HepG2 (cell line): ENCODE measurements around the gene C22orf39. TPM values are rescaled to one million over a fixed set of nuclear protein-coding genes. Genes with fewer than 3 reads are reported as not detected.

Experiments used
- ARNT2 ChIP-seq: sonication (generic); formaldehyde crosslinking; IDR thresholded peaks from 2 replicates; pipeline ENCODE4 v1.8.0; 2022; ENCODE audit warnings: mild to moderate bottlenecking, low read depth, missing genetic modification reagents, moderate library complexity
- ASH2L ChIP-seq: fragments of 300-600, 200-600 bp; sonication (generic); IDR thresholded peaks from 2 replicates; pipeline ENCODE4 v1.7.0; 2017; ENCODE audit warnings: low read depth, mild to moderate bottlenecking, moderate library complexity, mixed read lengths, low read length; ENCODE audit not compliant: insufficient read length
- HIVEP1 ChIP-seq: sonication (generic); formaldehyde crosslinking; IDR thresholded peaks from 2 replicates; pipeline ENCODE4 v1.4.0; 2020; ENCODE audit warnings: mild to moderate bottlenecking, missing genetic modification reagents
- KAT2B ChIP-seq: fragments of 150-350 bp; IDR thresholded peaks from 2 replicates; pipeline ENCODE4 v1.6.1; 2014; ENCODE audit warnings: low read depth, low read length, borderline replicate concordance
- KLF16 ChIP-seq, 2 experiments: sonication (generic) in 1 of 2; formaldehyde crosslinking in 1 of 2; IDR thresholded peaks; 2 replicates each; pipeline versions ENCODE4 v1.6.1 to v1.8.0; 2016 to 2023; ENCODE audit warnings: missing genetic modification reagents in 2 of 2, missing compliant biosample characterization in 1 of 2
- NCOA5 ChIP-seq: sonication (generic); formaldehyde crosslinking; IDR thresholded peaks from 2 replicates; pipeline ENCODE4 v1.4.0; 2020; ENCODE audit warnings: missing genetic modification reagents
- SALL1 ChIP-seq: sonication (generic); formaldehyde crosslinking; IDR thresholded peaks from 2 replicates; pipeline ENCODE4 v1.8.0; 2022; ENCODE audit warnings: mild to moderate bottlenecking, missing genetic modification reagents
- SMAD3 ChIP-seq: sonication (generic); formaldehyde crosslinking; IDR thresholded peaks from 2 replicates; pipeline ENCODE4 v1.4.0; 2020; ENCODE audit warnings: missing genetic modification reagents
- TCF7L2 ChIP-seq: IDR thresholded peaks from 2 replicates; pipeline ENCODE4 v1.6.1; 2011; ENCODE audit warnings: mild to moderate bottlenecking, low read depth, low read length, moderate library complexity
- ZBTB3 ChIP-seq: sonication (generic); formaldehyde crosslinking; IDR thresholded peaks from 2 replicates; pipeline ENCODE4 v1.4.0; 2020; ENCODE audit warnings: low read depth, mild to moderate bottlenecking, moderate library complexity, missing genetic modification reagents, borderline replicate concordance
- ZNF180 ChIP-seq: sonication (generic); formaldehyde crosslinking; IDR thresholded peaks from 2 replicates; pipeline ENCODE4 v1.4.0; 2020; ENCODE audit warnings: low read depth, missing genetic modification reagents, borderline replicate concordance
- ZNF274 ChIP-seq: sonication (generic); formaldehyde crosslinking; IDR thresholded peaks from 2 replicates; pipeline ENCODE4 v1.5.1; 2020; ENCODE audit warnings: mild to moderate bottlenecking, missing genetic modification reagents
- ZNF354B ChIP-seq: sonication (generic); formaldehyde crosslinking; IDR thresholded peaks from 2 replicates; pipeline ENCODE4 v1.8.0; 2022; ENCODE audit warnings: mild to moderate bottlenecking, missing genetic modification reagents
- ZNF562 ChIP-seq: sonication (generic); formaldehyde crosslinking; IDR thresholded peaks from 2 replicates; pipeline ENCODE4 v1.8.0; 2022; ENCODE audit warnings: missing genetic modification reagents, borderline replicate concordance
- ZNF782 ChIP-seq: sonication (generic); formaldehyde crosslinking; IDR thresholded peaks from 2 replicates; pipeline ENCODE4 v1.4.0; 2020; ENCODE audit warnings: missing genetic modification reagents, mild to moderate bottlenecking, borderline replicate concordance
- ZSCAN31 ChIP-seq: sonication (generic); formaldehyde crosslinking; IDR thresholded peaks from 2 replicates; pipeline ENCODE4 v1.5.0; 2020; ENCODE audit warnings: low read depth, mild to moderate bottlenecking, missing genetic modification reagents
- polyA plus RNA-seq, 8 experiments: library from polyadenylated mRNA; depleted of rRNA in 3 of 8; stranded (reverse) in 7 of 8; unstranded in 1 of 8; fragments of >200 nt; fragmentation: Illumina TruSeq in 4 of 8; extraction: Trizol in 4 of 8; gene quantifications; 2 replicates each; pipeline versions ENCODE4 v1.2.1 to v1.2.3, GENCODE V29; 2011 to 2016; ENCODE audit warnings: low read depth in 4 of 8, missing spikeins in 1 of 8, mixed read lengths in 1 of 8; ENCODE audit not compliant: insufficient read depth in 1 of 8
- total RNA-seq, 5 experiments: library from RNA; depleted of rRNA; stranded (reverse); fragments of >200 nt; fragmentation: Illumina TruSeq; extraction: Trizol; gene quantifications; 2 replicates each; pipeline ENCODE4 v1.2.3, GENCODE V29; 2016; ENCODE audit warnings: low read depth in 1 of 5
- TF ChIP-seq, protein P1 (sequence below): sonication (generic); formaldehyde crosslinking; IDR thresholded peaks from 2 replicates; pipeline ENCODE4 v1.4.0; 2020; ENCODE audit warnings: missing genetic modification reagents
- TF ChIP-seq, protein P2 (sequence below): sonication (generic); formaldehyde crosslinking; conservative IDR thresholded peaks from 2 replicates; pipeline ENCODE4 v1.8.0; 2022; ENCODE audit warnings: mild to moderate bottlenecking, moderate library complexity, missing genetic modification reagents
- TF ChIP-seq, protein P3 (sequence below): sonication (generic); formaldehyde crosslinking; IDR thresholded peaks from 2 replicates; pipeline ENCODE4 v1.5.1; 2020; ENCODE audit warnings: mild to moderate bottlenecking, missing genetic modification reagents
- TF ChIP-seq, protein P4 (sequence below): sonication (generic); formaldehyde crosslinking; IDR thresholded peaks from 2 replicates; pipeline ENCODE4 v1.9.0; 2021; ENCODE audit warnings: missing genetic modification reagents, borderline replicate concordance

Gene C22orf39
- total and polyA plus RNA-seq, 2 of the 13 experiments (the other 11 are each of a cell fraction or from before 2014, with no cell fraction given): 23.4 to 26.4 TPM

DNA sequence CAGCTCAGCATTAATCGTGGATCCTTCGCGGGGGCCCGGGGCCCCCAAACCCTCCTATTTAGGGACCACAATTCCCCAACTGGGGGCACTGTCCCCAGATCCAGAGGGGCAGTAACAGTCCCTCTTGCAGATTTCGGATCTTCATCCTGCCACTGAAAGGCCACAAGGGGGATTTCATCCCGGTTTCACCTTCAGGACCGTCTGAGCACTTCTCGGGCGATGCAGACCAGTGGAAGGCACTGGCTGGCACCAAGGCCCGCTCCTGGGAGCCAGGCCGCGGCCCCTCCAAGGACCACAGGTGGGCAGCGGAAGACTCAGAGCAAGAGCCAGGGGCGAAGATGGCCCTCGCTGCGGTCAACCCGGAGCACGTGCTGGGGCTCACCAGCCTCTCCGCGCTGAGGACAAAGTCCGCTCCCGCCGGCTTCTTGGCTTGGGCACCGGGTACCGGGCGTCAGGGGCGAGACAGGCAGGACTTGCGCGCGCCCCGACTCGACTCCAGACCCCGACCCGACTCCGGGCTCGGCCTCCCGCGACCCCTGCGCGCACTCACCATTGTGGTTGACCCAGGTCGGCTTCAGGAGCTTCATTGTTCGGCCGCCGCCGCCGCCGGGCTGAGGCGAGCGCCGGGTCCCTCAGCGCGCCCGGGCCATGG lies 16.5 kb downstream of the C22orf39 start (continued):
- TF ChIP-seq, protein P1, sequence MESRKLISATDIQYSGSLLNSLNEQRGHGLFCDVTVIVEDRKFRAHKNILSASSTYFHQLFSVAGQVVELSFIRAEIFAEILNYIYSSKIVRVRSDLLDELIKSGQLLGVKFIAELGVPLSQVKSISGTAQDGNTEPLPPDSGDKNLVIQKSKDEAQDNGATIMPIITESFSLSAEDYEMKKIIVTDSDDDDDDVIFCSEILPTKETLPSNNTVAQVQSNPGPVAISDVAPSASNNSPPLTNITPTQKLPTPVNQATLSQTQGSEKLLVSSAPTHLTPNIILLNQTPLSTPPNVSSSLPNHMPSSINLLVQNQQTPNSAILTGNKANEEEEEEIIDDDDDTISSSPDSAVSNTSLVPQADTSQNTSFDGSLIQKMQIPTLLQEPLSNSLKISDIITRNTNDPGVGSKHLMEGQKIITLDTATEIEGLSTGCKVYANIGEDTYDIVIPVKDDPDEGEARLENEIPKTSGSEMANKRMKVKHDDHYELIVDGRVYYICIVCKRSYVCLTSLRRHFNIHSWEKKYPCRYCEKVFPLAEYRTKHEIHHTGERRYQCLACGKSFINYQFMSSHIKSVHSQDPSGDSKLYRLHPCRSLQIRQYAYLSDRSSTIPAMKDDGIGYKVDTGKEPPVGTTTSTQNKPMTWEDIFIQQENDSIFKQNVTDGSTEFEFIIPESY (CRISPR knock-in tag): no peak
- TF ChIP-seq ZNF274 (CRISPR knock-in tag) (no peak), ZBTB3 (CRISPR knock-in tag) (no peak), ARNT2 (CRISPR knock-in tag) (0 out of 2 replicates have a peak, but pooled peaks have one; percentile 39), ZSCAN31 (peak; percentile 67), HIVEP1 (CRISPR knock-in tag) (peak; percentile 61; the same call in 1 of the 2 replicates), ZNF180 (CRISPR knock-in tag) (no peak), SALL1 (CRISPR knock-in tag) (peak; percentile 16; the same call in 1 of the 2 replicates), NCOA5 (no peak), TCF7L2 (no peak), ZNF354B (CRISPR knock-in tag) (peak; percentile 55; the same call in 1 of the 2 replicates), SMAD3 (CRISPR knock-in tag) (0 out of 2 replicates have a peak, but pooled peaks have one; percentile 17), ASH2L (no peak), KLF16 (CRISPR knock-in tag; IDR thresholded peaks at IDR 0.05) (peak in 1 of 2 experiments; percentile 17; a peak in 1 of 4 replicates), ZNF782 (no peak), ZNF562 (CRISPR knock-in tag) (no peak), KAT2B (no peak)
- TF ChIP-seq, protein P2, sequence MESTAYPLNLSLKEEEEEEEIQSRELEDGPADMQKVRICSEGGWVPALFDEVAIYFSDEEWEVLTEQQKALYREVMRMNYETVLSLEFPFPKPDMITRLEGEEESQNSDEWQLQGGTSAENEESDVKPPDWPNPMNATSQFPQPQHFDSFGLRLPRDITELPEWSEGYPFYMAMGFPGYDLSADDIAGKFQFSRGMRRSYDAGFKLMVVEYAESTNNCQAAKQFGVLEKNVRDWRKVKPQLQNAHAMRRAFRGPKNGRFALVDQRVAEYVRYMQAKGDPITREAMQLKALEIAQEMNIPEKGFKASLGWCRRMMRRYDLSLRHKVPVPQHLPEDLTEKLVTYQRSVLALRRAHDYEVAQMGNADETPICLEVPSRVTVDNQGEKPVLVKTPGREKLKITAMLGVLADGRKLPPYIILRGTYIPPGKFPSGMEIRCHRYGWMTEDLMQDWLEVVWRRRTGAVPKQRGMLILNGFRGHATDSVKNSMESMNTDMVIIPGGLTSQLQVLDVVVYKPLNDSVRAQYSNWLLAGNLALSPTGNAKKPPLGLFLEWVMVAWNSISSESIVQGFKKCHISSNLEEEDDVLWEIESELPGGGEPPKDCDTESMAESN (CRISPR knock-in tag): peak; percentile 69; the same call in 1 of the 2 replicates
- TF ChIP-seq, protein P3, sequence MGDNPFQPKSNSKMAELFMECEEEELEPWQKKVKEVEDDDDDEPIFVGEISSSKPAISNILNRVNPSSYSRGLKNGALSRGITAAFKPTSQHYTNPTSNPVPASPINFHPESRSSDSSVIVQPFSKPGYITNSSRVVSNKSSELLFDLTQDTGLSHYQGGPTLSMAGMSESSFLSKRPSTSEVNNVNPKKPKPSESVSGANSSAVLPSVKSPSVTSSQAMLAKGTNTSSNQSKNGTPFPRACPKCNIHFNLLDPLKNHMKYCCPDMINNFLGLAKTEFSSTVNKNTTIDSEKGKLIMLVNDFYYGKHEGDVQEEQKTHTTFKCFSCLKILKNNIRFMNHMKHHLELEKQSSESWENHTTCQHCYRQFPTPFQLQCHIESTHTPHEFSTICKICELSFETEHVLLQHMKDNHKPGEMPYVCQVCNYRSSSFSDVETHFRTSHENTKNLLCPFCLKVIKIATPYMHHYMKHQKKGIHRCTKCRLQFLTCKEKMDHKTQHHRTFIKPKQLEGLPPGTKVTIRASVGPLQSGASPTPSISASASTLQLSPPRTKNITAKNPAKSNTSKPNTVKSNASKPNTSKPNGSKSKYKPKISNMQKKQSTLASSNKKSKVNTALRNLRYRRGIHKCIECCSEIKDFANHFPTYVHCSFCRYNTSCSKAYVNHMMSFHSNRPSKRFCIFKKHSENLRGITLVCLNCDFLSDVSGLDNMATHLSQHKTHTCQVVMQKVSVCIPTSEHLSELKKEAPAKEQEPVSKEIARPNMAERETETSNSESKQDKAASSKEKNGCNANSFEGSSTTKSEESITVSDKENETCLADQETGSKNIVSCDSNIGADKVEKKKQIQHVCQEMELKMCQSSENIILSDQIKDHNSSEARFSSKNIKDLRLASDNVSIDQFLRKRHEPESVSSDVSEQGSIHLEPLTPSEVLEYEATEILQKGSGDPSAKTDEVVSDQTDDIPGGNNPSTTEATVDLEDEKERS: peak; percentile 39; the same call in 1 of the 2 replicates
- TF ChIP-seq, protein P4, sequence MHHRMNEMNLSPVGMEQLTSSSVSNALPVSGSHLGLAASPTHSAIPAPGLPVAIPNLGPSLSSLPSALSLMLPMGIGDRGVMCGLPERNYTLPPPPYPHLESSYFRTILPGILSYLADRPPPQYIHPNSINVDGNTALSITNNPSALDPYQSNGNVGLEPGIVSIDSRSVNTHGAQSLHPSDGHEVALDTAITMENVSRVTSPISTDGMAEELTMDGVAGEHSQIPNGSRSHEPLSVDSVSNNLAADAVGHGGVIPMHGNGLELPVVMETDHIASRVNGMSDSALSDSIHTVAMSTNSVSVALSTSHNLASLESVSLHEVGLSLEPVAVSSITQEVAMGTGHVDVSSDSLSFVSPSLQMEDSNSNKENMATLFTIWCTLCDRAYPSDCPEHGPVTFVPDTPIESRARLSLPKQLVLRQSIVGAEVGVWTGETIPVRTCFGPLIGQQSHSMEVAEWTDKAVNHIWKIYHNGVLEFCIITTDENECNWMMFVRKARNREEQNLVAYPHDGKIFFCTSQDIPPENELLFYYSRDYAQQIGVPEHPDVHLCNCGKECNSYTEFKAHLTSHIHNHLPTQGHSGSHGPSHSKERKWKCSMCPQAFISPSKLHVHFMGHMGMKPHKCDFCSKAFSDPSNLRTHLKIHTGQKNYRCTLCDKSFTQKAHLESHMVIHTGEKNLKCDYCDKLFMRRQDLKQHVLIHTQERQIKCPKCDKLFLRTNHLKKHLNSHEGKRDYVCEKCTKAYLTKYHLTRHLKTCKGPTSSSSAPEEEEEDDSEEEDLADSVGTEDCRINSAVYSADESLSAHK: no peak
